ENCODE measurements around the gene PNLIPRP1. TPM values are rescaled to one million over a fixed set of nuclear protein-coding genes. Genes with fewer than 3 reads are reported as not detected.

Gene PNLIPRP1
- total RNA-seq, 2 donors from 2014 or later = not detected

DNA sequence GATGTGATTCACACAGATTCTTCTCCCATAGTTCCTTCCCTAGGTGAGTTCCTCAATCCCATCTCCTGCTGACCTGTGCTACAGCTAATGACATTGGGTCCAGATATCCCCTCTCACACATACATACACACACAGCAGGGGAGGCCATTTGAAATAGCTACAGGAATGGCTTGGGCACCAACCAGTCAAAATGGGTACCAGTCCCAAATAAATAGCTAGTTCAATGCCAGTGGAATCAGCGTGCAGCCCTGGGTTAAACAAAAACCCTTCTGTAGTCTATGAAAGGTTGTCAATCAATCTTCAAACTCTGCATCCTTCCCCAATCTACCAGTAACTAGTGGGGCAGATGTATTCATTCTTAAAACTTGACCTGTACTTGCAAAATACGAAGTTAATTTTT, 39.3 kb downstream of the PNLIPRP1 start:
- H3K4me3 Mint-ChIP-seq = no peak overlapping the region
- peaks cover 10% of the 10 kb centered on the region for H3K27me3 Mint-ChIP-seq (ENCODE audit: insufficient read depth)
- Histone ChIP-seq H3K4me3 (ENCODE audit: low read length) (no peak overlapping the region), H3K27ac (ENCODE audit: low read depth, low read length) (no peak overlapping the region), H3K9me3 (ENCODE audit: control insufficient read depth, low read length) (no peaks in the 10 kb centered on the region), H3K4me1 (ENCODE audit: control insufficient read depth, insufficient read depth, low read length) (peaks cover 3% of the 10 kb centered on the region), H3K36me3 (ENCODE audit: control insufficient read depth, insufficient read depth, low read length) (no peaks in the 10 kb centered on the region), H3K9ac (ENCODE audit: extremely low read depth, low read length, poor library complexity, severe bottlenecking) (no peak overlapping the region), H3K27me3 (ENCODE audit: control insufficient read depth, insufficient read depth, low read length, poor library complexity, severe bottlenecking) (no peaks in the 10 kb centered on the region)
- TF ChIP-seq, protein P1, sequence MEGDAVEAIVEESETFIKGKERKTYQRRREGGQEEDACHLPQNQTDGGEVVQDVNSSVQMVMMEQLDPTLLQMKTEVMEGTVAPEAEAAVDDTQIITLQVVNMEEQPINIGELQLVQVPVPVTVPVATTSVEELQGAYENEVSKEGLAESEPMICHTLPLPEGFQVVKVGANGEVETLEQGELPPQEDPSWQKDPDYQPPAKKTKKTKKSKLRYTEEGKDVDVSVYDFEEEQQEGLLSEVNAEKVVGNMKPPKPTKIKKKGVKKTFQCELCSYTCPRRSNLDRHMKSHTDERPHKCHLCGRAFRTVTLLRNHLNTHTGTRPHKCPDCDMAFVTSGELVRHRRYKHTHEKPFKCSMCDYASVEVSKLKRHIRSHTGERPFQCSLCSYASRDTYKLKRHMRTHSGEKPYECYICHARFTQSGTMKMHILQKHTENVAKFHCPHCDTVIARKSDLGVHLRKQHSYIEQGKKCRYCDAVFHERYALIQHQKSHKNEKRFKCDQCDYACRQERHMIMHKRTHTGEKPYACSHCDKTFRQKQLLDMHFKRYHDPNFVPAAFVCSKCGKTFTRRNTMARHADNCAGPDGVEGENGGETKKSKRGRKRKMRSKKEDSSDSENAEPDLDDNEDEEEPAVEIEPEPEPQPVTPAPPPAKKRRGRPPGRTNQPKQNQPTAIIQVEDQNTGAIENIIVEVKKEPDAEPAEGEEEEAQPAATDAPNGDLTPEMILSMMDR (conservative IDR thresholded peaks at IDR 0.05) = no peak
- no peaks in the 10 kb centered on the region for H3K36me3 Mint-ChIP-seq (ENCODE audit: low read depth)
- peak overlapping the region; percentile 94 for H3K27ac Mint-ChIP-seq
- 92 to 100% methylated on average over 2 of the region's 2 CpGs for WGBS, 2 experiments (ENCODE audit: insufficient coverage in 1 of 2, insufficient read length in 1 of 2)
- DNase-seq = no peak
- H3K4me1 Mint-ChIP-seq = peaks cover 14% of the 10 kb centered on the region
- H3K9me3 Mint-ChIP-seq = no peaks in the 10 kb centered on the region

DNA sequence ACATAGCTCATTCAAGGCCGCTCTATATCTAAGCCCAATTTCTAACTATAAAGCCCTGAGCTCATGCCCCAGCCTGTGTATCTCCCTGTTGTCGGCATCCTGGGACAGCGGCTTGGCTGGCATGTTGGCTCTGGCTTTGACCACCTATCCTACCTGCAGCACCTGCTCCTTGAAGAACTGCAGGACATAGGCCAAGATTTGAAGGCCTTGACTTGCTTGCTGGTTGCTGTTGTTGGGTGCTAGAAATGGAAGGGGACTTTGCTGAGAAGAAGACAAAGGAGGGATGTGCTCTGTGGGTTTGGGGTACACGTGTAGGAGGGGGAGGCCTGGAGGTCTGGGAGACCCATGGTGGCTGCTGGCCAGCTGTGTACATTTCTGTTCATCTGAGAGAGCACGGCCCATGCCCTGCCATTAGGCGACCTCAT, 41.1 kb downstream of the PNLIPRP1 start:
- no peaks in the 10 kb centered on the region for H3K36me3 Mint-ChIP-seq (ENCODE audit: low read depth)
- peaks cover 3% of the 10 kb centered on the region for H3K4me1 ChIP-seq (ENCODE audit: control insufficient read depth, insufficient read depth, low read length)
- H3K27ac Mint-ChIP-seq = no peak overlapping the region
- no peak for DNase-seq
- peaks cover 14% of the 10 kb centered on the region for H3K4me1 Mint-ChIP-seq
- no peak overlapping the region for H3K9ac ChIP-seq (ENCODE audit: extremely low read depth, low read length, poor library complexity, severe bottlenecking)
- no peak overlapping the region for H3K27ac ChIP-seq (ENCODE audit: low read depth, low read length)
- H3K27me3 ChIP-seq (ENCODE audit: control insufficient read depth, insufficient read depth, low read length, poor library complexity, severe bottlenecking) = no peaks in the 10 kb centered on the region
- no peaks in the 10 kb centered on the region for H3K9me3 ChIP-seq (ENCODE audit: control insufficient read depth, low read length)
- 93 to 100% methylated on average over 4 to 6 of the region's 6 CpGs for WGBS, 2 experiments (ENCODE audit: insufficient coverage in 1 of 2, insufficient read length in 1 of 2)
- no peaks in the 10 kb centered on the region for H3K36me3 ChIP-seq (ENCODE audit: control insufficient read depth, insufficient read depth, low read length)
- no peak overlapping the region for H3K4me3 Mint-ChIP-seq
- H3K27me3 Mint-ChIP-seq (ENCODE audit: insufficient read depth) = no peaks in the 10 kb centered on the region
- no peak overlapping the region for H3K4me3 ChIP-seq (ENCODE audit: low read length)
- no peaks in the 10 kb centered on the region for H3K9me3 Mint-ChIP-seq
- TF ChIP-seq, protein P1 (conservative IDR thresholded peaks at IDR 0.05) = no peak

DNA sequence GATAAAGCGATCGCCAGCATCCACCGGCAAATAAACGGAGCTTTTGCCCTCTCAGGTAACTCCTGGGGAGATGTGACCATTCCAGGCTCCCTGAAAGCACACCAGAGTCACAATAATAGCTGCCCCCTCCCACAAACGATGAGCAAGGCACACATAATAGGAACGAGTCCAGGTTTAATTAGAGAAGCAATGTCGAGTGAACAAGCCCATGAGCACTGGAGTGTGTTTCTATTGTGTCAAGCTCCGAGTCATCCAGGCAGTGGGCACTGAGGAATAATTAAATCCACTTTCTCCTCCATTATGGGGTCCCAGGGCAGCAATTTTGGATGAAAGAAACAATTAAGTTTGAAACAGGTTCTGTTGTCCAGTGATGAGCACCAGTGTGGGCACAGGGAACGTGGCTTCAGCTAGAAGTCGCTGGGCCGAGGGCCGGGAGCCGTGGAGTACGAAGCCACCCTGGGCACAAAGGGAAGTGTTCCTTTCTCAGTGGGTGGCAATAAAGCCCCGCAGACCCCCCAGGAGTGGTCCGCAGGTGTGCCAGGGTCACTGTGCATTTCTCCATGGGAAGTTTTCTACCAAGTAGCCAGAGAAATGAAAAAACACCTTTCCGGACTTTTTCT, 41.9 kb downstream of the PNLIPRP1 start:
- Mint-ChIP-seq H3K4me1 (peaks cover 14% of the 10 kb centered on the region), H3K27ac (no peak overlapping the region), H3K4me3 (no peak overlapping the region), H3K9me3 (no peaks in the 10 kb centered on the region), H3K27me3 (ENCODE audit: insufficient read depth) (no peaks in the 10 kb centered on the region), H3K36me3 (ENCODE audit: low read depth) (no peaks in the 10 kb centered on the region)
- no peaks in the 10 kb centered on the region for H3K36me3 ChIP-seq (ENCODE audit: control insufficient read depth, insufficient read depth, low read length)
- no peak overlapping the region for H3K27ac ChIP-seq (ENCODE audit: low read depth, low read length)
- peaks cover 3% of the 10 kb centered on the region for H3K4me1 ChIP-seq (ENCODE audit: control insufficient read depth, insufficient read depth, low read length)
- H3K9me3 ChIP-seq (ENCODE audit: control insufficient read depth, low read length) = no peaks in the 10 kb centered on the region
- TF ChIP-seq, protein P1 (conservative IDR thresholded peaks at IDR 0.05) = no peak
- no peak overlapping the region for H3K9ac ChIP-seq (ENCODE audit: extremely low read depth, low read length, poor library complexity, severe bottlenecking)
- H3K27me3 ChIP-seq (ENCODE audit: control insufficient read depth, insufficient read depth, low read length, poor library complexity, severe bottlenecking) = no peaks in the 10 kb centered on the region
- DNase-seq = no peak
- WGBS, 2 experiments (ENCODE audit: insufficient coverage in 1 of 2, insufficient read length in 1 of 2) = 94 to 95% methylated on average over 15 to 17 of the region's 17 CpGs
- H3K4me3 ChIP-seq (ENCODE audit: low read length) = no peak overlapping the region
